VCaP (cell line): ENCODE measurements around the gene RPL26.
A peak's percentile ranks its signal among the peaks of the same experiment; 100 is the strongest.

Experiments used
- H3K27ac ChIP-seq: fragments of 450-650 bp; 2 replicates; pipeline ENCODE4 v1.5.1; 2017
- CTCF ChIP-seq: fragments of 450-650 bp; conservative IDR thresholded peaks from 2 replicates; pipeline ENCODE4 v1.5.1; 2017; ENCODE audit warnings: mild to moderate bottlenecking, moderate library complexity

RPL26 gene

DNA sequence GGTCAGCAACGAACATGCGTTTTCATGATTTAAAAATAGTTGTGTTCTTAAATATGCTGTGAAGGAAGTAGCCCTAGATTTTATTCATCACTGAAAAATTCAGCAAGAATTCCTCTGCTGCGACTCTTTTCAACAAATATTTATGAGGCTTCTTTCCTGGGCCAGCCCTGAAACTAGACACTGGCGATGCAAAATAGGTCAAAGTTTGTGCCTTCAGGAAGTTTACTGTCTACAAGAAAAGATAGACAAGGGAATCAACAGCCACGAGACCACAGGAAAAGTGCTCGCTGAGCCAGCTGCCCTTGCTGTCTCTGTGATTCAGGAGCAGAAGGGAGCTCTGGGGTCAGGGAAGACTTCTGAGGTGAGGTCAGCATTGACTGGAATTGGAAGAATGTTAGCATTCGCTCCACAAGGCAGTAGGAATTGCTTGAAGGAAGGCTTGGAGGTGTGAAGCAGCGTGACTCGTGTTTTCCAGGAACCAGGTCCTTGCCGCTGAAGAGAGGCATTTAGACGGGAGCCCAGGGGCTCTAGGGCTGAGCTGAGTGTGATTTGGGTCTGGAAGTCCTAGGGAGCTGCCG is 1.9 kb upstream of the RPL26 start:
- TF ChIP-seq CTCF = no peak
- H3K27ac ChIP-seq = no peak overlapping the region; the same call in 1 of the 2 replicates

DNA sequence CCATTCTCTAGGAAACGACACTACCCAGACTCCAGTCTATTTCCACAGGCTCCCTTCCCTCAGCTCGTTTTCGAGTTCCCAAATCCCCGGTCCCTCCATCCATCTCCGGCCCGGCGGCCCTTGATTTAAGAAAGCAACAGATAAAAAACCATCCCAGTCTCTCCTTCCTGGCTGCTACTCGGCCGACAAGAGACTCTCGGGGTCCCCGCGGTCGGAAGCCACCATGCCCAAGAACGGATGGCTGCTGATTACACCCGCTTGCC is 182 bp downstream of the RPL26 start:
- peak overlapping the region; percentile 92 for H3K27ac ChIP-seq
- no peak for TF ChIP-seq CTCF

- no peak for TF ChIP-seq CTCF
Observed at GRCh38 chr17:8382052-8382879, 727 bp downstream of the RPL26 start.

GRCh38 chr17:8380049-8380448 is 2.9 kb downstream of the RPL26 start:
- TF ChIP-seq CTCF = no peak
- H3K27ac ChIP-seq = peak overlapping the region; percentile 92

More at GRCh38 chr17:8382052-8382879, 727 bp downstream of the RPL26 start:
- H3K27ac ChIP-seq = peak overlapping the region; percentile 92

DNA sequence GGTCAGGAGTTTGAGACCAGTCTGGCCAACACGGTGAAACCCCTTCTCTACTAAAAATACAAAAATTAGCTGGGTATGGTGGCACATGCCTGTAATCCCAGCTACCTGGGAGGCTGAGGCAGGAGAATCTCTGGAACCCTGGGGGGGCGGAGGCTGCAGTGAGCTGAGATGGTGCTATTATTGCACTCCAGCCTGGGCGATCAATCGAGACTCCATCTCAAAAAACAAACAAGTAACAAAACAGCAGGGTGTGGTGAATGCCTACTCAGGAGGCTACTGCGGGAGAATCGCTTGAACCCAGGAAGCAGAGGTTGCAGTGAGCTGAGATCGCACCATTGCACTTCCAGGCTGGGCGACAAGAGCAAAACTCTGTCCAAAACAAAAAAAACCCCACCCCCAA is 4.9 kb downstream of the RPL26 start:
- H3K27ac ChIP-seq = peak overlapping the region; percentile 92

GRCh38 chr17:8377422-8377821 is 5.6 kb downstream of the RPL26 start:
- no peak for TF ChIP-seq CTCF
- peak overlapping the region; percentile 92 for H3K27ac ChIP-seq

DNA sequence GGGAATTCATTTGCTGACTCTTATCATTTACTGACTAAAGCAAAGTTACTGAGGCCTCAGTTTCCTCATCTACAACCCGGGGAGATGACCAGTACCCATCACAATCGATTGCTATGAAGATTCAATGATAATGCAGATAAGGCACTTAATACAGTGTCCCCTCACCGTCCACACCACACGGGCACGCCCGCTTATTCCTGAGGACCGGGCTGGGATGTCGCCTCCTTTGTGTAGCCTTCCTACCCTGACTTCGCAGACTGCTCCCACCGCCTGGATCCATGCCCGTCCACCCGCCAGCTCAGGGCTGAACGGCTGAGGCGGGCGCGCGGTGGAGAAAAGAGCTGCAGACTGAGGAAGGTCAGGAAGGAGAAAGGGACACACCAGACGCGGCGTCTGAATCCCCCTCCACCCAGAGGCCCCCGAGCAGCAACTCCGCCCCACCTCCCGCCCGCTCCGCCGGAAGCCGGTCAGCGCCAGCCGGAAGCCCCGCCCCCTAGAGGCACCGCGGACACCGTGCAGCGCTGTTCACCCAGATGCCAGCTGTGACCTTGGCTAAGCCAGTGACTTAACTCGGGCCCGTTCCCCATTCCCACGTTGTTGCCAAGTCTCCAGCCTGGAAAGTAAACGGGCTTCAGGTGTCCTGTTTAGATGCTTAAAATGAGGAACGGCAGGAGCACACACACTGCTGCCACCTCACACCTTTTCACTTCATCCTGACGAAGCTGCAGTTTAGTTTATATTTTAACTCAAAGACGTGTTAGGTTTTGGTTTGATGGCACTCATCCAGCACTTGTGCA is 6.5 kb downstream of the RPL26 start, which contains the start of gene KRABD2:
Gene KRABD2 (minus strand): TSS at position 434 of the 797 bp plus-strand sequence.
- TF ChIP-seq CTCF = peak; percentile 69
- H3K27ac ChIP-seq = peak within 1 kb of the TSS; percentile 92
